NCI-H510A treated with DMSO at 0.1 percent for 48 hours (cell line): Measurements from ENCODE around the gene ADRA1B.

Source experiments
- DNase-seq: peaks from one replicate; lab custom pipeline; 2025; lab: John Stamatoyannopoulos, UW

ADRA1B gene

GRCh38 chr5:159928122-159928909, 12.0 kb downstream of the ADRA1B start:
- no peak for DNase-seq

- no peak for DNase-seq
These were observed 12.9 kb downstream of the ADRA1B start for GRCh38 chr5:159929176-159929575.

GRCh38 chr5:159933531-159934485, 17.5 kb downstream of the ADRA1B start:
- DNase-seq, result no peak

GRCh38 chr5:159935946-159936345, 19.7 kb downstream of the ADRA1B start:
- no peak for DNase-seq

- DNase-seq, result no peak
These were observed 20.5 kb downstream of the ADRA1B start for GRCh38 chr5:159936686-159937329.

- no peak for DNase-seq
These were observed 21.3 kb downstream of the ADRA1B start for GRCh38 chr5:159937580-159937979.

GRCh38 chr5:159943326-159943725, 27.0 kb downstream of the ADRA1B start:
- DNase-seq, result no peak

- no peak for DNase-seq
These were observed 27.8 kb downstream of the ADRA1B start for GRCh38 chr5:159944056-159944600.

- no peak for DNase-seq
These were observed 29.1 kb downstream of the ADRA1B start for GRCh38 chr5:159945359-159945758.

- DNase-seq, result no peak
These were observed 31.6 kb downstream of the ADRA1B start for GRCh38 chr5:159947708-159948358.

GRCh38 chr5:159951387-159951786, 35.1 kb downstream of the ADRA1B start:
- no peak for DNase-seq

GRCh38 chr5:159951834-159952233, 35.6 kb downstream of the ADRA1B start:
- DNase-seq, result no peak

- no peak for DNase-seq
These were observed 37.3 kb downstream of the ADRA1B start for GRCh38 chr5:159953609-159954008.

- no peak for DNase-seq
These were observed 38.9 kb downstream of the ADRA1B start for GRCh38 chr5:159955056-159955624.

GRCh38 chr5:159956074-159956473, 39.8 kb downstream of the ADRA1B start:
- DNase-seq, result no peak

GRCh38 chr5:159961176-159962160, 45.2 kb downstream of the ADRA1B start:
- DNase-seq, result no peak

GRCh38 chr5:159962214-159962613, 45.9 kb downstream of the ADRA1B start:
- no peak for DNase-seq

GRCh38 chr5:159963935-159964334, 47.7 kb downstream of the ADRA1B start:
- no peak for DNase-seq

- DNase-seq, result no peak
These were observed 49.0 kb downstream of the ADRA1B start for GRCh38 chr5:159965031-159965837.
